ENCODE measurements around the gene PRKAB2. TPM values are rescaled to one million over a fixed set of nuclear protein-coding genes. Genes with fewer than 3 reads are reported as not detected.

The PRKAB2 gene
- total RNA-seq, 6 experiments from 2014 or later = 8.7 to 13.2 (median 11.5) TPM

GRCh38 chr1:147105909-147106308 is 66.4 kb downstream of the PRKAB2 start:
- H3K36me3 Mint-ChIP-seq (ENCODE audit: low read depth) = no peaks in the 10 kb centered on the region
- H3K4me3 Mint-ChIP-seq = no peak overlapping the region
- H3K27ac Mint-ChIP-seq = no peak overlapping the region
- H3K9me3 Mint-ChIP-seq = no peaks in the 10 kb centered on the region
- DNase-seq = no peak
- no peak for TF ChIP-seq CTCF (IDR thresholded peaks at IDR 0.05)
- H3K4me1 Mint-ChIP-seq (ENCODE audit: low read depth) = no peaks in the 10 kb centered on the region
- peaks cover 21% of the 10 kb centered on the region for H3K27me3 Mint-ChIP-seq (ENCODE audit: insufficient read depth)

Other genes with a start within 250 kb of the PRKAB2 start
- gene NBPF12, start 234.1 kb downstream of the PRKAB2 start, total RNA-seq (2021; fragmentation: NEBNext Ultra II Directional; extraction: Animal tissue kit (Norgen Biotek cat#: 25700)) = 1 to 10 TPM; 3.1 to 4.3 (median 3.4) TPM
- gene FMO5, start 52.9 kb upstream of the PRKAB2 start, total RNA-seq (2021; fragmentation: NEBNext Ultra II Directional; extraction: Animal tissue kit (Norgen Biotek cat#: 25700)) = under 1 TPM in 5 of 6 experiments, not detected in 1; 0.21 to 0.53 (median 0.31) TPM
- gene CHD1L, start 70.2 kb upstream of the PRKAB2 start, total RNA-seq (2021; fragmentation: NEBNext Ultra II Directional; extraction: Animal tissue kit (Norgen Biotek cat#: 25700)) = 10 to 100 TPM; 34.4 to 43.2 (median 38.0) TPM

All from HFFc6 (cell line).